HG03457 (cell line): ENCODE results near the gene TUBB6.

Experiments
- ATAC-seq: cut with Tn5 transposase; IDR thresholded peaks from one replicate; pipeline ENCODE4 v1.9.1; 2021; ENCODE audit warnings: moderate number of reproducible peaks; ENCODE audit not compliant: unreplicated experiment

The TUBB6 gene

DNA sequence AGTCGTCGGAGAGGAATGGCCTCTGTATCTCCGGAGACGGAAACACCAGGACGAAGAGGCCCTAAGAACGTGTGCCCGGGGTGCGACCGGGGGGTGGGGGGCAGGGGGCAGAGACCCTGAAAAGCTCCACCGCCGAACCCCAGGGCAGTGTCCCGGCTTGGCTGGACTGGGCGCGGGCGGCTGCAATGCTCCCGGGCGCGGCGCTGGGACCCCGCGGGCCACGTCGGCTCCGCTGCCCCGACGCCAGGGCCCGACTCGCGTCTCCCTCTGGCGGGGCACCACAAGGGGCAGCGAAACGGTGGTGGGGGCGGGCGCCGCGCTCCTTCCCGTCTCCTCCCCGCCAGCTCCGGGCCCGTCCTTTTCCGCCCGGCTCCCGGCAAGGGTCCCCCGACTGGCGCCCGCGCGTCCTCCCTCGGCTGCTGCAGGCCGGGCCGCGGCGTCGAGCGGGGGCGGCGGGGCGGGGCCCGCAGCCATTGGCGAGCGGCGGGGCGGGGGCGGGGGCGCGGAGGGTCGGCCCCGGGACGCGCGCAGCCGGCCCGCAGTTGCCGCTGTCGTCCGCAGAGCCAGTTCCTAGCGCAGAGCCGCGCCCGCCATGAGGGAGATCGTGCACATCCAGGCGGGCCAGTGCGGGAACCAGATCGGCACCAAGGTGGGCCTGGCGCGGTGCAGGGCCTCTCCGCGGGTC, at the start of gene TUBB6:
Gene TUBB6 (plus strand): TSS at position 541 of the 685 bp plus-strand sequence. CDS start 52 bp downstream, at position 593.
- ATAC-seq = peak; percentile 48

DNA sequence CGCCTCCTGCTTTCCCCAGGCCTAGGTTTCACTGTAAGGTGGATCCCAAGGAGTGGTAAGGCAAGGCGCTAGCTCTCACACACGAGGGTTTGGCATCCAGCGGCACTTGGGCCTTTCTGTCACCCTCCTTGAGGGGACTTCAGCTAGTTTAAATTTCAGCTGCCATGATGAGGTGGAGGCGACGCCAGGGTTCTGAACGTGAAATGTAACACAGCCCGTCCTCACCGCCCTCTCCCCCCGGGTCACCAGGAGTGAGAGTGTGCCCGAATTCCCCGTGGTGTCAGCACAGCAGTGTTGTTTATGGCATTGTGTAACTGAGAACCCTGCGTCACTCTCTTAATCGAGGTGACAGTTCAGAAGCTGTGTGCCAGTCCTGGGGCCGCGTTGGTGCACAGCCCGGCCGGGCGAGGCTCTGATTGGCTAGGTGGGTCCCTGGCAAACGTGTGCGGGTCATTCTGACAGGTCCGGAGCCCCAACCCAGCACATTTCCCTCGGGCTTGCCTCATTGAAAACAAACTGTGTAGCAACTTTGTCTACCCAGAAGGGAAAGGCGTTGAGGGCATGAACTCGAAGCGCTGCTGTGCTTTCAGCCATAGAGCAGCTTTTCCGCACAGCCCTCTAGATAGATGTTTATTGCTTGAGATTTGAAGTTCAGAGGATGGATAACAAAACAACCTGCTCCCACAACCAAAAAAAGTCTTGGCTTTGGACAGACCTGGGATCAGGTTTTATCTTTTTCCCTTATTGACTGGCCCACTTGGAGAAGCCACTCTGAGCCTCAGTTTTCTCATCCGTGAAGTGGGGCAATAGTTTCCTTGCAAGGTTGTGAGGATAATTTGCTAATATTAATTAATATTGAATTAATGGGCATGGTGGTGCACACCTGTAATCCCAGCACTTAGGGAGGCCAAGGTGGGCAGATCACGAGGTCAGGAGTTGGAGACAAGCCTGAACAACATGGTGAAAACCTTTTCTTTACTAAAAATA, 49.0 kb upstream of the TUBB6 start:
- no peak for ATAC-seq

GRCh38 chr18:12262748-12263147, 45.3 kb upstream of the TUBB6 start:
- ATAC-seq = no peak

DNA sequence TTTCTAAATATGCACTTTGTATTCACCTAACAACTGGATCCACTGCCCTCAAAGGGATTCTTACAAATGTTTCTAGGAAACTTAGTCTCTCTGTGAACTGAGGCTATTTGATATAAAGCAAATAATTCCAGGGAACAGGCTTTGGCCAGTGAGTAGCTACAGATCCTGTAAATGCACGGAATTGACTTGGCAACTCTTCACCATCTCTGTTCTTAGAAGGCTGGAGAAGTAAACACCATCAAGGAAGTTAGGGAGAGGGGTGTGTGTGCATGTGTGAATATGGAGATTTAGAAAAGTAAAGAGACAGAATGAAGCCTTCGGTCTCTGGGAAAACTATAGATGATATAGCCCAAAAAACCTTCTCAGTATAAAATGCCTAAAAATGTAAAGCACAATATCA, 43.2 kb upstream of the TUBB6 start:
- ATAC-seq = no peak

GRCh38 chr18:12271376-12272235, 36.4 kb upstream of the TUBB6 start:
- no peak for ATAC-seq

GRCh38 chr18:12274793-12275192, 33.2 kb upstream of the TUBB6 start:
- no peak for ATAC-seq

- ATAC-seq = no peak
Observed at GRCh38 chr18:12276736-12277554, 31.1 kb upstream of the TUBB6 start.

DNA sequence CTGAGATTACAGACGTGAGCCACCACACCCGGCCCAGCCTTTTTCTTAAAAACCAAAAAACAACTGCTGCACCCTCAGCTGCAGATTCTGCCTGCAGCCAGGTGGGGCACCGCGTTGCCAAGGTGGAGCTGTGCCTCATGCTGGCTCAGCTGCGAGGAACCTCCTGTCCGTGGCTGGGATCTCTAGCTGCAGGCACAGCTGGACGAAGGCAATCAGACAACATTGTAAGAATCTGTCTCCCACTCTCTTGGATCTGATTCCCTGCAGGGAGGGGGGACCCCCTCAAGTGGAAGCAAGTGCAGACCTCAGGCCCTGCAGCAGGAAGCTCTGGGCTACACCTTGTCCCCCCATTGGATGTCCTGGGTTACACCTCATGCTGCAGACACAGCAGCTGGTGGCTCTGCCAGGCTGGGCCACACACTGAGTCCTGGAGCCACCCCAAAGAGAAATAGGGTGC, 29.8 kb upstream of the TUBB6 start:
- ATAC-seq = no peak

DNA sequence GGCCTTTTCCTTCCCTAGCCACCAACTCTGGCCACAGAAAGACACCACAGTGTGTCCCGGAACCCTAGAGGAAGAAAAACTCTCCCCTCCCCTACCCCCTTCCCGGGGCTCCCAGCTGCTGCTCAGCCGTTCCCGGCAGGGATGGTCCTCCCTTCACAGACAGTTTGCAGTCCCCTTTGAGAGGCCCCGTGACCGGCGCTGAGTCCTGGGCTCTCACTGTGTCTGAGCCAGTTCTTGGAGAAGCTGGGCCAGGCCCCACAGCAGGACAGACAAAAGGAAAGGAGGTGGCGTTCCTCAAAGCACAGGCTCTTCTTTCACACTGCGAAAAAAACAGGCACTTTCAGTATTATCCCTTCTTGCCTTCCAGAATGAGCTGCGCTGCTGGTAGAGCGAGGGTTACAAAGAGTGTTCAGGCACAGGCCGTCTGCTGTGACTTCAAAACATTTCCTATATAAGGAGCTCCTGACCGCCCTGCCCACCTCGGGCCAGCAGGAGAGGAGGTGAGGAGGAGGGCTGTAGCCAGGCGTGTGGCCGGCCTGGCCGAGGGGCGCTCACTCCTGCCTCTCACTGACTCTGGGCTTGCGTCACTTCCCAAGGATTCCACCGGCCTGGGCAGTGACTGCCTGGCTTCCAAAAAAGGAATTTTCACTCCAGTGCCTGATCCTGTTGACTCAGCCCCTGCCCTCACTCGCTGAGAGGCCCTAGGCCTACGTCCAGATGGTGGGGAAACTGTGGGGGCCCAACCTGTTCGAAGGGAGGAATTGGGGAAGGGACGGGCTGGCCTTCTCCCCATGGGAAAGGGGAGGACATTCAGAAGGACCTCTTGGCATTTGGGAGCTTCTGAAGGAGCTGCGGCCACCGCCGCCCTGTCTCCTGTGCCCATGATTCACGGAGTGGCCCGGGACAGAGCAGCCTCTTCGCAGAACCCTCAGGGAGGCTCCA, 29.0 kb upstream of the TUBB6 start:
- ATAC-seq = no peak

- ATAC-seq = no peak
Observed at GRCh38 chr18:12279781-12280531, 28.1 kb upstream of the TUBB6 start.

DNA sequence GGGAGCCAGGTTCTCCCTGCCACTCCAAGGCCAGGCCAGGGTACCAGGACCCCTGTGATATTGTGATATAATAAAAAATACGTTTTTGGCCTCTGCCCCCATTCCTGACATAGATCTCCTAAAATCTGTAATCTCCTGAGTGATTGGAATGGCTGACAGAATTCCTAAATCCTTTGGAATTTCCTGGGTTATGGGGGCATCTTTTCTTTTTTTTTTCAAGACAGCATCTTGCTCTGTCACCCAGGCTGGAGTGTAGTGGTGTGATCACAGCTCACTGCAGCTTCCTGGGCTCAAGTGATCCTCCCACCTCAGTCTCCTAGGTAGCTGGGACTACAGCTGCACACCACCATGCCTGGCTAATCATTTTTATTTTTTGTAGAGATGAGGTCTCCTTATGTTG, 26.2 kb upstream of the TUBB6 start:
- ATAC-seq = no peak

DNA sequence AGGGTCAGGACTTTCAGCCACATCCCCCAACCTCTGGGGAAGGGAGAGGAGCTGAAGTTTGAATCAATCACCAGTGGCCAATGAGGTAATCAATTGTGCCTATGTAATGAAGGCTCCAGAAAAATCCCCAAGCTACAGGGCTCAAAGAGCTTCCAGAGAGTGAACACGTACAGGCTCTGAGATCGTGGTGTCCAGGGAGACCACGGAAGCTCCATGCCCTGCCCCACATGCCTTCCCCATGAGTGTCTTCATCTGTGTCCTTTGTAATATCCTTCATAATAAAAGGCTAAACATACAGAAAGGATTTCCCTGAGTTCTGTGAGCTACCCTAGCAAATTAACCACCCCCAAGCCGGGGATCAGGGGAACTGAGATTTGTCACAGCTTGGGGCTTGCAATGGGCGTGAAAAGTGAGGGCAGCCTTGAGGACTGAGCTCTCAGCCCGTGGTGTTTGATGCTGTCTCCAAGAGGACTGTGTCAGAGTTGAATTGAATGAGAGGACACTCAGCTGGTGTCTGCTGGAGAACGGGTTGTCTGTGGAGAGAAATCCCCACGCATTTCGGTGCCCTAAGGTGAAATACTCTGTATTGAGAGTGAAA, 25.5 kb upstream of the TUBB6 start:
- ATAC-seq = no peak

DNA sequence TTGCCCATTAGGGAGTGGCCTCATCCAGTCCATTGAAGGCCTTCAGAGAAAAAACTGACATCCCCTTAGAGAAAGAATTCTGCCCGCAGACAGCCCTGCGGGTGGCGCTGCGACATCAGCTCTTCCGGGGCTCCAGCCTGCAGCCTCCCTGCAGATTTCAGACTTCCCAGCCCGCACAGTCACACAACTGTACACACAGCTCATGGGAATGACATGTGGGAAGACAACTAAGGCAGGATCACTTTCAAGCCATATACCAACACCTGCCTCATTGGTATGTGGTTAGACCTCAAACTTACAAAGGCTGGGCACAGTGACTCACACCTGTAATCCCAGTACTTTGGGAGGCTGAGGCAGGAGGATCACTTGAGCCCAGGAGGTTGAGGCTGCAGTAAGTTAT, 24.8 kb upstream of the TUBB6 start:
- no peak for ATAC-seq

DNA sequence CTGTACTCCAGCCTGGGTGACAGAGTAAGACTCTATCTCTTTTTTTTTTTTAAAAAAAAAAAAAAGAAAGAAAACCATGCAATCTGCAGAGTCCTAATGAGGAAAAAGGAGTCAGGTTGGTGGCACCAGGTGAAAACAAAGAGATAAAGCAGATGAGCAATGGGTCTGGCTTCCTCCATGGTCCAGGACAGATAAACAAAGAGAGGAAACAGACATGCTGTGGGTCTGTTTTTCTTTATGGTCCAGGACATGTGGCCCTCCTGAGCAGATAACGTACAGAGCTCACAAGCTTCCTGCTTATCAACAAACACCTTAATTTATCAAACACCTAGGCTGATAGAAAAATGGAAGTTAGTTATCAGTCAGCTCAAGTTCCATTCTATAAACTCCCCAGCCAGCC, 24.4 kb upstream of the TUBB6 start:
- ATAC-seq = no peak

DNA sequence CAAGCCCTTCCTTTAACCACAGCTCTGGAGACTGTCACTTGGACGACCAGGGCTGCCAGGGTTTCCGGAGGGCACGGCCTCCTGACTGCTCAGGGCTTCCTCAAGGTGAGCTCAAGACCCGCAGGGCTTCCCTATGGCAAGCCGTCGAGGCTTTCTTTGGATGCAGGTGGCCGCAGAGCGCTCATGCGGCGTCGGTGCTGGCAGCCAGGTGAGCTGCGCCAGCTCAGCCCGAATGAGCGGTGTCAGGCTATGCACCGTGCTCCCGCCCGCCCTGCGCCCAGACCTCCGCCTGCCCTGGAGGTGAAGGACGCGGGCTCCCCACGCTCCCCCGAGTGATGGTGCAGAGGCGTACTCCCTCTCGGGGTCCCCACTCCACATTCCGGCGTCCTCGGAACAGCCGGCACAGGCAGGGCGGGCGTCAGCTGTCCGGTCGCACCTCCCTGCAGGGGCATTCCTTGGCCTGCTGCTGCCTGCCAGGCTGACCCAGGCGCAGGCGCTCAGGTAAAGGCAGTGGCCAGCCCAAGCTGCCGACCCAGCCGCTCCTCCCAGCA, 20.8 kb upstream of the TUBB6 start:
- ATAC-seq = no peak

DNA sequence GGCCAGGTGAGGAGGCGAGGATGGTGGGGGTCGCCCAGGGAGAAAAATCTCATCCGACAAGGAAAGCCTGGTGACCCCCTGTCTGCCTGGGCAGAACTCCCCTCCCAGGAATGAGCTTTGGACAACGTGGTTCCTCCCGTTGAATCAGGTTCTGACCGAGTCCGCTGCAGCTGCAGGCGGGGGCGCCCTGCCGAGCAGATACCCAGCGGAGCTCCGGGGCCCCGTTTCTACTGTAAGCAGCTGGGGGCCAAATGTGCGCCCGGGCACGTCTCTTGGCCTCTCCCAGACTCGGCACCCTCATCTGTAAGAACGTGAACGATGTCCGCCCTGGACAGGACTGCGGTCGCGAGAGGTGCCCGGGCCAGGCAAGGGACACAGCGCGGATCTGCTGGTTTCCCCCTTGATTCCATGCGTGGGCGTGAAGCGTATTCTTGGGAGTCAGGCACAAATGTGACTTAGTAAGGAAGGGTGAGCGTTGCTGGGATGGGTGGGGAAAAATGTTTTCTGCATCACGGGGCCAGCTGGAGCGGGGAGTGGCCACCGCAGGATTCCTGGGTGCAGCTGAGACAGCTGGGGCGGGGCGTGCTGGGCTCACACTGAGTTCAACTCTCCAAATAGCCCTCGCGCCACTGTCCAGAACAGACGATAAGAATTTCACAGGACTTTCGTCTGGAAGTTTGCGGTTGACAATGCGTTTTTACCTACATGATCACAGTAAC, 20.2 kb upstream of the TUBB6 start:
- no peak for ATAC-seq

DNA sequence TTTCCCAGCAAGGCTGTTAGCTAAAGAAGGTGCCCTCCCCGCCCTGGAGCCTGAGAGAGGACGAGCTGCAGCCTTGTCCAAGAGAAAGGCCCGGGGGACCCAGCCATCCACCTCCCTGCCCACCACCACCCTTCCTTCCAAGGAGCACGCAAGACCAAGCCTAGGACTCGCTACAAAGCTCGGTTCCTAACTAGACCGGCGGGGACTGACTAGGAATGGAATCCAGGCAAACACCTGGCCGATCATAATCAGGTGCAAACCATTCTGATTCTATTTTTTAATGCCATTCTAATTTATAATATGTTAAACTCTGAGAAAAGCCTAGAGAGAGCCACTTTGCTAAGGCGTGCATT, 19.7 kb upstream of the TUBB6 start:
- no peak for ATAC-seq
